IMR-90 (cell line): ENCODE results near the gene GALNT6. TPM values are rescaled to one million over a fixed set of nuclear protein-coding genes. Genes with fewer than 3 reads are reported as not detected.

ENCODE experiments used
- ATAC-seq: fragments of 200-7000 bp; cut with Tn5 transposase; 2 replicates; pipeline ENCODE4 v1.9.1; 2020; ENCODE audit warnings: low read depth, mild to moderate bottlenecking, moderate library complexity
- BruUV-seq: library from RNA; stranded (reverse); fragments of 400-500 nt; replicated peaks from 2 replicates; lab custom pipeline; 2021; lab: Mats Ljungman, UMichigan
- CTCF ChIA-PET: fragments of 300-600 bp; formaldehyde crosslinking; extraction: SDS; loops from one replicate; lab custom pipeline; 2021; ENCODE audit warnings: antibody characterized with exemption; lab: Yijun Ruan, JAX
- POLR2A ChIA-PET: fragments of 300-600 bp; sonication (Branson Sonifier 250); formaldehyde crosslinking; loops from one replicate; lab custom pipeline; 2022; ENCODE audit warnings: antibody characterized with exemption; ENCODE audit not compliant: unreplicated experiment; lab: Charles Lee
- DNase-seq: peaks from one replicate; pipeline ENCODE4 v3.0.0; 2013
- H2AFZ ChIP-seq: replicated peaks from 2 replicates; pipeline ENCODE3; 2013; ENCODE audit warnings: low read length, mild to moderate bottlenecking; ENCODE audit not compliant: poor library complexity
- H2AK5ac ChIP-seq: 2 replicates; pipeline ENCODE4 v1.6.1; 2013; ENCODE audit warnings: low read depth, low read length, inconsistent platforms
- H2AK9ac ChIP-seq: replicated peaks from 2 replicates; pipeline ENCODE3; 2013; ENCODE audit warnings: mild to moderate bottlenecking, low read depth, low read length, moderate library complexity; ENCODE audit not compliant: poor library complexity
- H2BK120ac ChIP-seq: 2 replicates; pipeline ENCODE4 v1.6.1; 2013; ENCODE audit warnings: low read depth, low read length, inconsistent platforms
- H2BK15ac ChIP-seq: 3 replicates; pipeline ENCODE4 v1.6.1; 2013; ENCODE audit warnings: low read depth, low read length, inconsistent platforms
- H2BK20ac ChIP-seq: 2 replicates; pipeline ENCODE4 v1.6.1; 2013; ENCODE audit warnings: low read depth, mild to moderate bottlenecking, inconsistent platforms, low read length, moderate library complexity
- H2BK5ac ChIP-seq: 2 replicates; pipeline ENCODE4 v1.6.1; 2013; ENCODE audit warnings: mild to moderate bottlenecking, low read depth, low read length, inconsistent platforms; ENCODE audit not compliant: poor library complexity, severe bottlenecking
- H3K14ac ChIP-seq: replicated peaks from 2 replicates; pipeline ENCODE4 v1.6.1; 2013; ENCODE audit warnings: low read depth, low read length, inconsistent platforms
- H3K18ac ChIP-seq: 2 replicates; pipeline ENCODE4 v1.6.1; 2013; ENCODE audit warnings: low read depth, low read length, control low read depth
- H3K23ac ChIP-seq: 2 replicates; pipeline ENCODE4 v1.6.1; 2013; ENCODE audit warnings: low read depth, low read length, inconsistent platforms
- H3K27ac ChIP-seq: 2 replicates; pipeline ENCODE4 v1.5.1; 2013; ENCODE audit warnings: mild to moderate bottlenecking, control low read depth, low read length; ENCODE audit not compliant: insufficient read depth
- H3K27me3 ChIP-seq: 2 replicates; pipeline ENCODE4 v1.6.1; 2013; ENCODE audit warnings: low read length; ENCODE audit not compliant: control insufficient read depth, insufficient read depth
- H3K36me3 ChIP-seq: 2 replicates; pipeline ENCODE4 v1.6.1; 2013; ENCODE audit warnings: low read length, mixed read lengths; ENCODE audit not compliant: control insufficient read depth, insufficient read depth
- H3K4ac ChIP-seq: 2 replicates; pipeline ENCODE4 v1.6.1; 2013; ENCODE audit warnings: low read depth, low read length, inconsistent platforms
- H3K4me1 ChIP-seq: 2 replicates; pipeline ENCODE4 v1.6.1; 2013; ENCODE audit warnings: low read length, mixed read lengths; ENCODE audit not compliant: control insufficient read depth, insufficient read depth
- H3K4me2 ChIP-seq: 2 replicates; pipeline ENCODE4 v1.6.1; 2013; ENCODE audit warnings: low read depth, mild to moderate bottlenecking, control low read depth, low read length, moderate library complexity
- H3K4me3 ChIP-seq: 2 replicates; pipeline ENCODE4 v1.5.1; 2013; ENCODE audit warnings: low read depth, mild to moderate bottlenecking, control low read depth, low read length, moderate library complexity; ENCODE audit not compliant: insufficient read depth
- H3K56ac ChIP-seq: 2 replicates; pipeline ENCODE4 v1.6.1; 2013; ENCODE audit warnings: low read length, inconsistent platforms; ENCODE audit not compliant: insufficient read depth; ENCODE audit errors: extremely low read depth
- H3K79me1 ChIP-seq, 2 experiments: 2 replicates each; pipeline ENCODE4 v1.6.1; 2013; ENCODE audit warnings: low read length in 2 of 2, inconsistent platforms in 1 of 2, low read depth in 1 of 2
- H3K9ac ChIP-seq: 2 replicates; pipeline ENCODE4 v1.6.1; 2013; ENCODE audit warnings: low read depth, low read length, control low read depth
- H3K9me1 ChIP-seq: 2 replicates; pipeline ENCODE4 v1.6.1; 2013; ENCODE audit warnings: low read length, inconsistent platforms; ENCODE audit not compliant: insufficient read depth
- H3K9me3 ChIP-seq: 2 replicates; pipeline ENCODE4 v1.6.1; 2013; ENCODE audit warnings: low read length; ENCODE audit not compliant: control insufficient read depth, insufficient read depth
- H4K20me1 ChIP-seq: 2 replicates; pipeline ENCODE4 v1.6.1; 2013; ENCODE audit warnings: low read length, inconsistent platforms; ENCODE audit not compliant: insufficient read depth
- H4K5ac ChIP-seq: 2 replicates; pipeline ENCODE4 v1.6.1; 2013; ENCODE audit warnings: mild to moderate bottlenecking, low read depth, low read length, control low read depth
- H4K8ac ChIP-seq, 2 experiments: 2 replicates each; pipeline ENCODE4 v1.6.1; 2013; ENCODE audit warnings: low read depth in 2 of 2, low read length in 2 of 2, control low read depth in 1 of 2, inconsistent platforms in 1 of 2
- H4K91ac ChIP-seq: 2 replicates; pipeline ENCODE4 v1.6.1; 2013; ENCODE audit warnings: low read depth, low read length, inconsistent platforms; ENCODE audit not compliant: insufficient read depth
- BHLHE40 ChIP-seq: fragments of 150-350 bp; IDR thresholded peaks from 2 replicates; pipeline ENCODE4 v1.6.1; 2016; ENCODE audit warnings: mild to moderate bottlenecking, low read depth, low read length
- CEBPB ChIP-seq: IDR thresholded peaks from 2 replicates; pipeline ENCODE4 v1.6.1; 2012; ENCODE audit warnings: low read depth, low read length, improper control_type of control experiment
- CHD1 ChIP-seq: IDR thresholded peaks from 2 replicates; pipeline ENCODE4 v1.6.1; 2012; ENCODE audit warnings: low read depth, low read length, improper control_type of control experiment
- FOS ChIP-seq: fragments of 150-350 bp; IDR thresholded peaks from 2 replicates; pipeline ENCODE4 v1.6.1; 2016; ENCODE audit warnings: low read depth, low read length
- MAFK ChIP-seq: IDR thresholded peaks from 2 replicates; pipeline ENCODE4 v1.6.1; 2012; ENCODE audit warnings: low read depth, low read length, improper control_type of control experiment
- MAZ ChIP-seq: IDR thresholded peaks from 2 replicates; pipeline ENCODE4 v1.6.1; 2012; ENCODE audit warnings: low read depth, mild to moderate bottlenecking, low read length, improper control_type of control experiment, moderate library complexity, borderline replicate concordance
- MXI1 ChIP-seq: IDR thresholded peaks from 2 replicates; pipeline ENCODE4 v1.6.1; 2012; ENCODE audit warnings: low read depth, mild to moderate bottlenecking, low read length, moderate library complexity, borderline replicate concordance
- NFE2L2 ChIP-seq: fragments of 150-350 bp; IDR thresholded peaks from 2 replicates; pipeline ENCODE4 v1.6.1; 2016; ENCODE audit warnings: low read depth, mild to moderate bottlenecking, low read length
- POLR2A ChIP-seq: IDR thresholded peaks from 2 replicates; pipeline ENCODE4 v1.6.1; 2012; ENCODE audit warnings: mild to moderate bottlenecking, low read depth, low read length
- RAD21 ChIP-seq: IDR thresholded peaks from 2 replicates; pipeline ENCODE4 v1.6.1; 2012; ENCODE audit warnings: low read length, improper control_type of control experiment
- RCOR1 ChIP-seq: IDR thresholded peaks from 2 replicates; pipeline ENCODE4 v1.6.1; 2012; ENCODE audit warnings: mild to moderate bottlenecking, low read length, improper control_type of control experiment; ENCODE audit not compliant: insufficient replicate concordance
- RFX5 ChIP-seq: IDR thresholded peaks from 2 replicates; pipeline ENCODE4 v1.8.0; 2012; ENCODE audit warnings: low read depth, mild to moderate bottlenecking, low read length, moderate library complexity
- SMC3 ChIP-seq: fragments of 150-350 bp; IDR thresholded peaks from 2 replicates; pipeline ENCODE4 v1.6.1; 2016; ENCODE audit warnings: low read depth, mild to moderate bottlenecking, antibody characterized with exemption, low read length, moderate library complexity
- WGBS, 2 experiments: methylation state at CpG; one replicate each; pipeline versions ENCODE4 v1.1.5 to v1.1.7; 2013; ENCODE audit warnings: missing lambda C conversion rate in 2 of 2; ENCODE audit not compliant: insufficient read length in 1 of 2; ENCODE audit errors: extremely low coverage in 2 of 2; 5-methylcytosine and 5-hydroxymethylcytosine counted together
- dilution Hi-C: fragments of 300-500 bp; cut with HindIII; formaldehyde crosslinking; loops from one replicate; pipeline ENCODE4 v1.14.3; 2018; ENCODE audit warnings: low sequenced_read_pairs; ENCODE audit not compliant: unreplicated experiment
- in situ Hi-C: fragments of 300-500 bp; cut with MboI; formaldehyde crosslinking; loops from 3 replicates; pipeline ENCODE4 v1.14.3; 2019; ENCODE audit warnings: low sequenced_read_pairs, inconsistent platforms, mixed read lengths
- intact Hi-C: fragments of 100-400 bp; cut with micrococcal nuclease; formaldehyde crosslinking; loops from 2 replicates; pipeline ENCODE4 v1.10.0; 2022
- polyA plus RNA-seq, 3 experiments: library from polyadenylated mRNA; depleted of rRNA; stranded (reverse); fragments of >200 nt; gene quantifications; 2 replicates each; pipeline ENCODE4 v1.2.3, GENCODE V29; 2012; ENCODE audit warnings: low replicate concordance in 1 of 3
- total RNA-seq: library from RNA; depleted of rRNA; stranded (reverse); fragments of >200 nt; gene quantifications from 2 replicates; pipeline ENCODE4 v1.2.3, GENCODE V29; 2012
- TF ChIP-seq, protein P1 (sequence below): conservative IDR thresholded peaks from 2 replicates; pipeline ENCODE4 v1.5.1; 2012; ENCODE audit warnings: mild to moderate bottlenecking, low read depth, low read length, improper control_type of control experiment
- TF ChIP-seq, protein P2 (sequence below): fragments of 150-350 bp; IDR thresholded peaks from 2 replicates; pipeline ENCODE4 v1.6.1; 2017; ENCODE audit warnings: mild to moderate bottlenecking, antibody characterized with exemption, low read length, low read depth

Gene GALNT6
- total and polyA plus RNA-seq, 2 of the 4 experiments (the other 2 are of a cell fraction): 17.1 to 23.7 TPM

DNA sequence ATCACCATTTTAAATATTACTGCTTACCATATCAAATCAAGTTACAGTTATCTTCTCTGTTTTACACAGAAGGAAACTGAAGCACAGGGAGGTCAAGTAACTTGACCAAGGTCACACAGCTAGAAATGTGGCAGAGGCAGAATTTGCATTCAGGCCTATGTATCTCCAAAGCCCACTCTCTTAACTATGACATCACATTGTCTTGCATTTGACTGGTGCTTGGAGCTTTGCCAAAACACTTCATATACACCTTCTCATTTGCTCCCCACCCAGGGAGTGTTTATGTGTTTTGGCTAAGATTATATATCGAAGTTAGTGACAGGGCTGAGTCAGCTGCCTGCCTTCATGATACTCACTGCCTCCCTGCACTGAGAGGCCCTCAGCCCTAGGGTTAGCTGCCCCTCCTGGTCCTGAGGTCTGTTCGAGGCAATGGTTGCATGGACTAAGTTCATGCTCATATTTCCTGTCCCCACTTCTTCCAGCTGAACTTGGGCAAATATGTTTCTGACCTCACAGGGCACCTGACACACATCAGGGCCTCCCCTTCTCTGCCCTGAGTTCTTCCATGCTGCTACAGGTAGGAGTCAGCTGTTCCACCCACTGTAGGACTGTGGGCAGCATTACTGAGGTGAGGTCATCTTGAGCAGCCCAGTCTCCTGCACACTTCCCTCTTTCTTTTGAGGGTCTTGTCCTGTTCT is 1.8 kb downstream of the GALNT6 start:
- peak overlapping the region; percentile 69 for H3K4ac ChIP-seq
- H2BK15ac ChIP-seq: peak overlapping the region; percentile 88; the same call in 2 of the 3 replicates
- peaks cover 18% of the 10 kb centered on the region for H3K4me1 ChIP-seq
- H4K8ac ChIP-seq: peak overlapping the region; percentile 27 to 80; a peak in 3 of 4 replicates
- DNase-seq: peak; percentile 93
- H3K56ac ChIP-seq: peak overlapping the region; percentile 39; the same call in 1 of the 2 replicates
- H3K36me3 ChIP-seq: no peaks in the 10 kb centered on the region
- peak overlapping the region; percentile 21 for H3K23ac ChIP-seq
- H4K91ac ChIP-seq: peak overlapping the region; percentile 72
- H3K9ac ChIP-seq: no peak overlapping the region
- peak overlapping the region; percentile 80 for H2AFZ ChIP-seq
- H3K9me3 ChIP-seq: no peaks in the 10 kb centered on the region
- no peak overlapping the region for H3K4me3 ChIP-seq
- WGBS, 2 experiments: 0% methylated on average over 1 of the region's 2 CpGs; no CpG with 5 or more reads in 1 of the 2 experiments
- H3K14ac ChIP-seq: peak overlapping the region; percentile 38; the same call in 1 of the 2 replicates
- dilution Hi-C loops (no loop called here), intact Hi-C loops (no loop called here), in situ Hi-C loops (no loop called here)
- H3K27ac ChIP-seq: peak overlapping the region; percentile 6; the same call in 1 of the 2 replicates
- ChIA-PET POLR2A (interaction anchor here (0.6 kb wide), 1 partner anchor 1744 kb away, joined by 5 read pairs; no protein-coding TSS in a partner anchor), CTCF (interaction anchor here (0.6 kb wide), 1 partner anchor 45 kb away, joined by 3 read pairs; no protein-coding TSS in a partner anchor)
- peak; percentile 50 for ATAC-seq
- H3K79me1 ChIP-seq: peaks cover 0 to 27% of the 10 kb centered on the region in 2 experiments; a peak in 2 of 4 replicates
- no peak overlapping the region for H3K4me2 ChIP-seq
- H2BK20ac ChIP-seq: peak overlapping the region; percentile 89
- no peaks in the 10 kb centered on the region for H3K27me3 ChIP-seq
- peak overlapping the region; percentile 73 for H2BK5ac ChIP-seq
- H4K20me1 ChIP-seq: no peaks in the 10 kb centered on the region
- peak overlapping the region; percentile 94 for H2AK9ac ChIP-seq
- 0 out of 2 replicates have a peak overlapping the region, but pooled peaks have one; percentile 19 for H3K18ac ChIP-seq
- H2BK120ac ChIP-seq: peak overlapping the region; percentile 78
- no TSS peak for BruUV-seq
- peak overlapping the region; percentile 2; the same call in 1 of the 2 replicates for H4K5ac ChIP-seq
- H3K9me1 ChIP-seq: peaks cover 27% of the 10 kb centered on the region
- peak overlapping the region; percentile 81 for H2AK5ac ChIP-seq
- no peak for TF ChIP-seq RAD21
- no peak for TF ChIP-seq CHD1
- TF ChIP-seq POLR2A: no peak
- TF ChIP-seq FOS: peak; percentile 53; the same call in 1 of the 2 replicates
- peak; percentile 41; the same call in 1 of the 2 replicates for TF ChIP-seq MAZ
- peak; percentile 83 for TF ChIP-seq RCOR1
- TF ChIP-seq, protein P1, sequence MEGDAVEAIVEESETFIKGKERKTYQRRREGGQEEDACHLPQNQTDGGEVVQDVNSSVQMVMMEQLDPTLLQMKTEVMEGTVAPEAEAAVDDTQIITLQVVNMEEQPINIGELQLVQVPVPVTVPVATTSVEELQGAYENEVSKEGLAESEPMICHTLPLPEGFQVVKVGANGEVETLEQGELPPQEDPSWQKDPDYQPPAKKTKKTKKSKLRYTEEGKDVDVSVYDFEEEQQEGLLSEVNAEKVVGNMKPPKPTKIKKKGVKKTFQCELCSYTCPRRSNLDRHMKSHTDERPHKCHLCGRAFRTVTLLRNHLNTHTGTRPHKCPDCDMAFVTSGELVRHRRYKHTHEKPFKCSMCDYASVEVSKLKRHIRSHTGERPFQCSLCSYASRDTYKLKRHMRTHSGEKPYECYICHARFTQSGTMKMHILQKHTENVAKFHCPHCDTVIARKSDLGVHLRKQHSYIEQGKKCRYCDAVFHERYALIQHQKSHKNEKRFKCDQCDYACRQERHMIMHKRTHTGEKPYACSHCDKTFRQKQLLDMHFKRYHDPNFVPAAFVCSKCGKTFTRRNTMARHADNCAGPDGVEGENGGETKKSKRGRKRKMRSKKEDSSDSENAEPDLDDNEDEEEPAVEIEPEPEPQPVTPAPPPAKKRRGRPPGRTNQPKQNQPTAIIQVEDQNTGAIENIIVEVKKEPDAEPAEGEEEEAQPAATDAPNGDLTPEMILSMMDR: no peak
- TF ChIP-seq BHLHE40: no peak
- no peak for TF ChIP-seq NFE2L2
- no peak for TF ChIP-seq CEBPB
- TF ChIP-seq RFX5: peak; percentile 22; the same call in 1 of the 2 replicates
- TF ChIP-seq, protein P2, sequence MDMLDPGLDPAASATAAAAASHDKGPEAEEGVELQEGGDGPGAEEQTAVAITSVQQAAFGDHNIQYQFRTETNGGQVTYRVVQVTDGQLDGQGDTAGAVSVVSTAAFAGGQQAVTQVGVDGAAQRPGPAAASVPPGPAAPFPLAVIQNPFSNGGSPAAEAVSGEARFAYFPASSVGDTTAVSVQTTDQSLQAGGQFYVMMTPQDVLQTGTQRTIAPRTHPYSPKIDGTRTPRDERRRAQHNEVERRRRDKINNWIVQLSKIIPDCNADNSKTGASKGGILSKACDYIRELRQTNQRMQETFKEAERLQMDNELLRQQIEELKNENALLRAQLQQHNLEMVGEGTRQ: peak; percentile 61
- TF ChIP-seq SMC3: no peak
- no peak for TF ChIP-seq MXI1
- peak; percentile 69 for TF ChIP-seq MAFK
